SU-DHL-6 (cell line): ENCODE data around the gene PIGC.

Source experiments
- H2AFZ ChIP-seq: fragments of 200-600 bp; sonication (generic); 2 replicates; pipeline ENCODE4 v1.6.1; 2014; ENCODE audit warnings: low read depth, mild to moderate bottlenecking, moderate library complexity, mixed read lengths, antibody characterized with exemption, low read length; ENCODE audit not compliant: severe bottlenecking
- H3F3A ChIP-seq: fragments of 200-600 bp; shearing (Covaris generic); 2 replicates; pipeline ENCODE4 v1.6.0; 2016; ENCODE audit warnings: antibody characterized with exemption, mild to moderate bottlenecking; ENCODE audit not compliant: insufficient read depth
- H3K27ac ChIP-seq: fragments of 200-600 bp; sonication (generic); 2 replicates; pipeline ENCODE4 v1.5.1; 2016; ENCODE audit warnings: low read depth, mild to moderate bottlenecking, low read length, moderate library complexity, mixed read lengths
- H3K27me3 ChIP-seq: fragments of 200-600 bp; sonication (generic), shearing (Covaris generic); 2 replicates; pipeline ENCODE4 v1.6.0; 2014; ENCODE audit warnings: mild to moderate bottlenecking, low read length
- H3K36me3 ChIP-seq: fragments of 200-600 bp; sonication (generic); 2 replicates; pipeline ENCODE4 v1.6.1; 2014; ENCODE audit warnings: mild to moderate bottlenecking, low read length, mixed read lengths
- H3K4me2 ChIP-seq: fragments of 300-600, 200-600 bp; shearing (Covaris generic), sonication (generic); 2 replicates; pipeline ENCODE4 v1.6.0; 2014; ENCODE audit warnings: low read length, low read depth, mild to moderate bottlenecking; ENCODE audit not compliant: poor library complexity, severe bottlenecking
- H3K4me3 ChIP-seq: fragments of 200-600 bp; sonication (generic); 2 replicates; pipeline ENCODE4 v1.5.1; 2014; ENCODE audit warnings: antibody characterized with exemption, low read length, mild to moderate bottlenecking, mixed read lengths; ENCODE audit not compliant: insufficient read depth, poor library complexity, severe bottlenecking
- H3K79me2 ChIP-seq: fragments of 200-600 bp; sonication (generic); 2 replicates; pipeline ENCODE4 v1.6.1; 2014; ENCODE audit warnings: mild to moderate bottlenecking, low read length, moderate library complexity; ENCODE audit not compliant: insufficient read depth
- H3K9ac ChIP-seq: fragments of 200-600 bp; sonication (generic); 2 replicates; pipeline ENCODE4 v1.7.0; 2014; ENCODE audit warnings: mild to moderate bottlenecking, low read length
- H3K9me2 ChIP-seq: fragments of 200-600 bp; sonication (generic); replicated peaks from 2 replicates; pipeline ENCODE4 v1.6.1; 2014; ENCODE audit warnings: low read length; ENCODE audit not compliant: insufficient read depth
- H3K9me3 ChIP-seq: fragments of 200-600 bp; sonication (generic); 2 replicates; pipeline ENCODE4 v1.6.1; 2014; ENCODE audit warnings: low read length, mixed read lengths; ENCODE audit not compliant: insufficient read depth
- H4K20me1 ChIP-seq: fragments of 200-600 bp; sonication (generic); 2 replicates; pipeline ENCODE4 v1.6.1; 2014; ENCODE audit warnings: low read depth, mild to moderate bottlenecking, antibody characterized with exemption, low read length, moderate library complexity, mixed read lengths
- CTCF ChIP-seq: fragments of 200-600 bp; sonication (generic); IDR thresholded peaks from one replicate; pipeline ENCODE4 v1.5.1; 2017; ENCODE audit warnings: antibody characterized with exemption, mild to moderate bottlenecking, low read length, moderate library complexity; ENCODE audit not compliant: insufficient read depth, poor library complexity, severe bottlenecking
- EZH2phosphoT487 ChIP-seq: fragments of 200-600 bp; sonication (generic), shearing (Covaris generic); conservative IDR thresholded peaks from 2 replicates; pipeline ENCODE4 v1.6.1; 2018; ENCODE audit warnings: mild to moderate bottlenecking, antibody characterized with exemption, low read length, moderate library complexity, mixed read lengths

Gene PIGC

GRCh38 chr1:172401892-172402291, 42.0 kb downstream of the PIGC start:
- TF ChIP-seq CTCF, result no peak
- no peak for TF ChIP-seq EZH2phosphoT487
- H2AFZ ChIP-seq, result no peak overlapping the region
- H3K4me3 ChIP-seq, result no peak overlapping the region
- H3K79me2 ChIP-seq, result no peaks in the 10 kb centered on the region
- no peaks in the 10 kb centered on the region for H3K9me3 ChIP-seq
- H3K27ac ChIP-seq, result no peak overlapping the region
- no peaks in the 10 kb centered on the region for H3K36me3 ChIP-seq
- H3K4me2 ChIP-seq, result no peak overlapping the region
- H3F3A ChIP-seq, result no peaks in the 10 kb centered on the region
- no peaks in the 10 kb centered on the region for H3K9me2 ChIP-seq
- no peaks in the 10 kb centered on the region for H3K27me3 ChIP-seq
- H3K9ac ChIP-seq, result no peak overlapping the region
- H4K20me1 ChIP-seq, result no peaks in the 10 kb centered on the region

DNA sequence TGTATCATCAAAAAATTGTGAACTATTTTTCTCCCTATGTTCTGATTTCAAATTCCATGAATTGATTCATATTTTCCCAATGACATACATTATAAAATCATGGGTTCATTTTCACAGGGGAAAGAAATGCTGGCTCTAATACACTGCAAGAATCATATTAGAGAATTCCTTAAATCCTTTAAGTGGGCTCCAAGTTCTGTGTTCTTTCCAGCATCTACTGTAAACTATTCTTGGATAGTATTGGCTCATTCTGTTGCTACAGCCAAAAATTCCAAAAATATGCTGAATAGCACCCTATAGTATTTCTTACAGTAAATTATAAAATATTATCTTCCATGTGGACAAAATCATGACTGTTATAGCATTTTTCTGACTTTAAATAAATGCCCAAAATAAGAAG, 42.4 kb downstream of the PIGC start:
- H2AFZ ChIP-seq, result no peak overlapping the region
- no peak overlapping the region for H3K4me3 ChIP-seq
- no peaks in the 10 kb centered on the region for H3K9me2 ChIP-seq
- no peaks in the 10 kb centered on the region for H3F3A ChIP-seq
- no peaks in the 10 kb centered on the region for H4K20me1 ChIP-seq
- no peaks in the 10 kb centered on the region for H3K9me3 ChIP-seq
- H3K4me2 ChIP-seq, result no peak overlapping the region
- TF ChIP-seq CTCF (no peak), EZH2phosphoT487 (no peak)
- H3K27me3 ChIP-seq, result no peaks in the 10 kb centered on the region
- H3K79me2 ChIP-seq, result no peaks in the 10 kb centered on the region
- no peak overlapping the region for H3K9ac ChIP-seq
- H3K36me3 ChIP-seq, result no peaks in the 10 kb centered on the region
- H3K27ac ChIP-seq, result no peak overlapping the region

DNA sequence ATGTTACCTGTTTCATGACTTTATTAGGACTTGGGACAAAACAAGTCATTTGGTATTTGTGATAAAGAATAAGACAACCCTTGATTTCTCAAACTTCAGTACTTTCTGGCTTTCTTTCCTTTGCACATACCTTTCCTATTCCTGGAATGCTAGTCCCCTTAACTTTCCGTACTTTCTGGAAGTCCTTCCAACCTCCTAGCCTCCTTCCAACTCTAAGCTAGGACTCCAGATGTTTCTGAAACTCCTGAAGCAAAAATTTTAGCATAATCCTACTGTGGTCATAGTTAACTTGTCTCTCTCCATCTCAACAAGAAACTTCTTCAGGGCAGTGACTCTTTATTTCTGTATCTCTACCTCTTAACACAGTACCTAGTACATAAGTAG, 43.2 kb downstream of the PIGC start:
- Histone ChIP-seq H3K9me3 (no peaks in the 10 kb centered on the region), H2AFZ (no peak overlapping the region)

More for the DNA sequence above, 43.2 kb downstream of the PIGC start:
- H3K27ac ChIP-seq, result no peak overlapping the region
- H3K27me3 ChIP-seq, result no peaks in the 10 kb centered on the region
- H3K4me2 ChIP-seq, result no peak overlapping the region
- H3K9ac ChIP-seq, result no peak overlapping the region
- H3F3A ChIP-seq, result no peaks in the 10 kb centered on the region
- H3K4me3 ChIP-seq, result no peak overlapping the region
- no peaks in the 10 kb centered on the region for H4K20me1 ChIP-seq
- no peaks in the 10 kb centered on the region for H3K9me2 ChIP-seq
- H3K79me2 ChIP-seq, result no peaks in the 10 kb centered on the region
- no peaks in the 10 kb centered on the region for H3K36me3 ChIP-seq
- TF ChIP-seq CTCF (no peak), EZH2phosphoT487 (no peak)
